Superior temporal gyrus (tissue), 1 donor: Measurements from ENCODE around the gene SCAMP5.

ENCODE experiments used
- DNase-seq: peaks from one replicate; pipeline ENCODE4 v3.0.0-alpha.2; 2016; ENCODE audit errors: extremely low spot score

SCAMP5 gene

DNA sequence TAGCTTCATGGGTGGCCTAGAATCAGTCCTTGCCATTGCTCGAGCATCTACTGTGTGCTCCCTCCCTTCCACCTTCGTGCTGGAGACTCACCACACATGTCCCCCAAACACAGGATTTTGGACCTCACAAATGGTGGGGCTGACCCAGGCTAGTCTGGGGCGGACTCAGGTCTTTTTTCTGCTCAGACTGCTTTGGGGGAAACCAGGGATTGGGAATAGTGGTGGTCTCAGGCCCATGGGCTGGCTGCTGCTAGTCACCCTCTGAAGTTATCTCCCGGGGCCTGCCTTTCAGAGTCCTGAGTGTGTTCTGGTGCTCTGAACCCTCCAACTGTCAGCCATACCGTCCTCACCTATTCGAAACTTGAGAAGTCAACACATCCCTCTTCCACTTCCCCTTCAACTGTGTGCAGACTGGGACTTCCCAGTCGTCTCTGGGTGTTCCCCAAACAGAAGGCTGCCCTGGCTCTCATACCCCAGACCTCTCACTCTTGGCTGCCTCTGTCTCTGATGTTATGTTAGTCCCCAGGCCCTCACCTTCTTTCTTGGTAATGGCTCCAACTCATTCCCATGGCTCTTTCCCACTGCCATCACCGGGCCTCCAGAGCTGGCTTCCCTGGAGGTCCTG, 74.0 kb downstream of the SCAMP5 start:
- no peak for DNase-seq

DNA sequence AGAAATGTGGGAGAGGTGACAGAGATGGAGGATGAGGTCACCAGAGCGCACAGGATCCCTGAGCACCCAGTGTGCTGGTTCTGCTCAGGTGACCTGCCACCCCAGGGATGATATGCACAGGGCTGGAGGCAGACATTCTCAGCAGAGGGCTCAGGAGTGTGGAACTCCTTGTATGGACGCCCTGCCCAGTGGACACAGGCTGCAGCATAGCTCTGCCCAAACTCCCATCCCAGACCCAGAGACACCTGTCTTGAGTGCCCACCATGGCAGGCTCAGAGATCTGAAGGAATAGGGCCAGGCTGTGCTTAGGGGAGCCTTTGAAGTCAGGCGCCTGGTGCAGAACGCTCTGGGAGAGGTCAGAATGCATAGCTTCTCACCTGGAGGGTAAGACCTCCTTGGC, 75.3 kb downstream of the SCAMP5 start:
- DNase-seq = no peak
